Measurements from ENCODE around the gene MYBBP1A. TPM values are rescaled to one million over a fixed set of nuclear protein-coding genes. Genes with fewer than 3 reads are reported as not detected.

The MYBBP1A gene
- total and polyA plus RNA-seq, 2 of the 13 experiments (the other 11 are each of a cell fraction or from before 2014, with no cell fraction given) = 18.6 to 54.8 TPM

GRCh38 chr17:4492721-4493561 lies 62.2 kb downstream of the MYBBP1A start (continued):
- peak; percentile 93 for TF ChIP-seq ZNF589 (CRISPR knock-in tag; conservative IDR thresholded peaks at IDR 0.05)
- TF ChIP-seq ZNF180 (CRISPR knock-in tag; IDR thresholded peaks at IDR 0.05; ENCODE audit: borderline replicate concordance, low read depth) = no peak
- TF ChIP-seq ESRRA (CRISPR knock-in tag; IDR thresholded peaks at IDR 0.05; ENCODE audit: low read depth) = 0 out of 2 replicates have a peak, but pooled peaks have one; percentile 50
- TF ChIP-seq ZFP37 (CRISPR knock-in tag; IDR thresholded peaks at IDR 0.05; ENCODE audit: borderline replicate concordance) = peak; percentile 96; the same call in 1 of the 2 replicates
- no peak; the same call in 1 of the 2 replicates for TF ChIP-seq ZNF788 (CRISPR knock-in tag; IDR thresholded peaks at IDR 0.05; ENCODE audit: borderline replicate concordance)
- TF ChIP-seq ZFP62 (CRISPR knock-in tag; IDR thresholded peaks at IDR 0.05) = no peak
- TF ChIP-seq ZKSCAN5 (CRISPR knock-in tag; IDR thresholded peaks at IDR 0.05) = no peak
- TF ChIP-seq ZNF510 (CRISPR knock-in tag; IDR thresholded peaks at IDR 0.05; ENCODE audit: low read depth) = no peak
- TF ChIP-seq ZNF138 (CRISPR knock-in tag; IDR thresholded peaks at IDR 0.05; ENCODE audit: low read depth) = no peak
- TF ChIP-seq SALL2 (CRISPR knock-in tag; IDR thresholded peaks at IDR 0.05) = no peak
- no peak for TF ChIP-seq ZNF552 (CRISPR knock-in tag; IDR thresholded peaks at IDR 0.05; ENCODE audit: borderline replicate concordance)
- TF ChIP-seq ZNF660 (CRISPR knock-in tag; IDR thresholded peaks at IDR 0.05; ENCODE audit: borderline replicate concordance, low read depth) = no peak
- TF ChIP-seq ZNF512B (CRISPR knock-in tag; IDR thresholded peaks at IDR 0.05; ENCODE audit: borderline replicate concordance) = no peak
- peak; percentile 98 for TF ChIP-seq KLF11 (CRISPR knock-in tag; IDR thresholded peaks at IDR 0.05)
- no peak for TF ChIP-seq ZNF432 (CRISPR knock-in tag; IDR thresholded peaks at IDR 0.05; ENCODE audit: borderline replicate concordance)
- peak; percentile 97 for TF ChIP-seq SMAD3 (CRISPR knock-in tag; IDR thresholded peaks at IDR 0.05)
- no peak for TF ChIP-seq ZKSCAN1 (IDR thresholded peaks at IDR 0.05; ENCODE audit: low read length)
- no peak for TF ChIP-seq TBP (CRISPR knock-in tag; IDR thresholded peaks at IDR 0.05)
- no peak for TF ChIP-seq CAMTA2 (CRISPR knock-in tag; IDR thresholded peaks at IDR 0.05; ENCODE audit: borderline replicate concordance)
- no peak for TF ChIP-seq GPN1 (CRISPR knock-in tag; IDR thresholded peaks at IDR 0.05; ENCODE audit: borderline replicate concordance)
- 0 out of 2 replicates have a peak, but pooled peaks have one; percentile 65 for TF ChIP-seq DNMT1 (CRISPR knock-in tag; IDR thresholded peaks at IDR 0.05)
- TF ChIP-seq FOXA3 (CRISPR knock-in tag; IDR thresholded peaks at IDR 0.05) = peak; percentile 55; the same call in 1 of the 2 replicates
- no peak for TF ChIP-seq HOXA7 (CRISPR knock-in tag; IDR thresholded peaks at IDR 0.05)
- TF ChIP-seq ZBTB44 (CRISPR knock-in tag; IDR thresholded peaks at IDR 0.05) = peak; percentile 97
- TF ChIP-seq GPBP1L1 (CRISPR knock-in tag; IDR thresholded peaks at IDR 0.05) = no peak
